ENCODE measurements around the gene GPC6.

The GPC6 gene

DNA sequence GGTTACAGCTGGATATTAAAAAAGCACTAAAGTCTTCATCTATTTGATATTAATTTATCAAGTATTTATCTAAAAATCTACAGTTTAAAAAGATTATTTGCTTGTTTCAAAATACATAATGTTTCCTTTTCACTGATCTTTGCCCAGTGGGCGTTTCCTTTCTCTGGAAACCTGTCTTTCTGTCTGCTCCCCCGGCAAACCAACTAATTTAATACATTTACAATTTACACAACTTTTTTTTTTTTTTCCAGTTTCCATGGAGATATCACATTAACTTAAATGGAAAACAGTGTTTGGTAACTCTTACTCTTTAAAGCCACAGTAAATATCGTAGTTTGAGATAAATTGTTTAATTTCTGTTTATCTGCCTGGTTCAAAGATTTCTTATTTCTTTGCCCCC lies 5.3 kb downstream of the GPC6 start:
- DNase-seq, result peak; percentile 57

- DNase-seq, result peak; percentile 71
These were observed 7.4 kb downstream of the GPC6 start for GRCh38 chr13:93233997-93234416.

- DNase-seq, result no peak
These were observed 7.9 kb downstream of the GPC6 start for GRCh38 chr13:93234459-93234858.

DNA sequence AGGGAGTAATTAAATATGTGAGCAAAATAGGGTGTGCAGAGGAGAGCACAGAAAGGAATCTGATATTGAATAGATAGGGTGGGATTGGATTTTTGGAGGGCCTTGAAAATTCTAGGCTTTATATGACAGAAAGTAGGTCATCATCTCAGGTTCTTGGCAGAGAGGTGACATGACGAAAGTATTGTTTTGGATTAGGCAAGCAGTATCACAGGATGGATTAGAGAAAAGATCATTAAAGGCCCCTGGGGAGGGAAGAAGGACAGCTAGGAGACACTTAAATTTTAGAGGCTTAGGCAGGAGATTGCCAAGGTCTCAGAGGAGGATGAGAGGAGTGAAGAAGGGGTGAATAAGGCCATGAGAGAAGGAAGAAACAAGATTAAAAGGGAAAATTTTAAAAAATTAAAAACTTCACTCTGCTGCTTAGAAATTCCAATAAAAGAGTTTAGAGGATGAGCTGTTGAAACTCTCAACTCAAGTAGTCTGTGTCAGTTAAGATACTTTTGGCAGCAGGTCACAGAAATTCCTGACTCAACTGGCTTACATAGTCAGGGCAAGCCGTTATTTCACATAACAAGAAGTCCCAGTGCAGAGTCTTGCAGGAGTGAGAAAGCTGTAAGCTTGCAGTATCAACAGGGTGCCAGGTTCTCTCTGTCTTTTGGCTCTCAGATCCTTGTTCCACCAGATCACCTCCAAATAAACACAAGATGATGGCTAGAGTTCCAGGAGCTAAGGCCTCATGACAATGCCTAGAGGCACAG lies 8.8 kb downstream of the GPC6 start:
- peak; percentile 62 for DNase-seq

DNA sequence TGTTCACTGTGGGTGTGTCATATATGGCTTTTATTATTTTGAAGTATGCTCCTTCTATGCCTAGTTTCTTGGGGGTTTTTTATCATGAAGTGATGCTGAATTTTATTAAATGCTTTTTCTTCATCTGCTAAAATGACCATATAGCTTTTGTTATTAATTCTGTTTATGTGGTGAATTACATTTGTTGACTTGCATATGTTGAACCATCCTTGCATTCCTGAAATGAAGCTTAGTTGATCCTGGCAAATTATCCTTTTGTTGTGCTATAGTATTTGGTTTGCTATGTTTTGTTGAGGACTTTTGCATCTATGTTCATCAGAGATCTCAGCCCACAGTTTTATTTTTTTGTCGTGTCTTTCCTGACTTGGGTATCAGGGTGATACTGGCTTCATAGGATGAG lies 12.1 kb downstream of the GPC6 start:
- no peak for DNase-seq

GRCh38 chr13:93243375-93244063 lies 16.9 kb downstream of the GPC6 start:
- no peak for DNase-seq

- DNase-seq, result peak; percentile 69
These were observed 17.7 kb downstream of the GPC6 start for GRCh38 chr13:93244141-93244917.

DNA sequence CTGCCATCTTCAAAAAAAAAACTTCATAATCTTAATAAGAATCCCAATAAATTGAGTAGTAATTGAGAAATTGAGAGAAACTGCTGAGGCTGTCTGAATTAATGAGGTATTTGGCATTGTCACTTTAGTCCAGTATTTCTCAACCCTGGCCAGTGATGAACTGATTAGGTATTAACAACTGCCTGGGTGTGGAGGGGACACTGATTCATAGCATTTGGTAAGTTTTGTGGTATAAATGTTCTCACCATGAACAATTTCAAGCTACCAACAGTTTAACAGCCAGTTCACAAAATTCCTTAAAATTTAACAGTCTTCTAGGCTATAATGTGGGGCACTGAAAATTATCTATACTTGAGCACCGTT lies 18.3 kb downstream of the GPC6 start:
- no peak for DNase-seq

DNA sequence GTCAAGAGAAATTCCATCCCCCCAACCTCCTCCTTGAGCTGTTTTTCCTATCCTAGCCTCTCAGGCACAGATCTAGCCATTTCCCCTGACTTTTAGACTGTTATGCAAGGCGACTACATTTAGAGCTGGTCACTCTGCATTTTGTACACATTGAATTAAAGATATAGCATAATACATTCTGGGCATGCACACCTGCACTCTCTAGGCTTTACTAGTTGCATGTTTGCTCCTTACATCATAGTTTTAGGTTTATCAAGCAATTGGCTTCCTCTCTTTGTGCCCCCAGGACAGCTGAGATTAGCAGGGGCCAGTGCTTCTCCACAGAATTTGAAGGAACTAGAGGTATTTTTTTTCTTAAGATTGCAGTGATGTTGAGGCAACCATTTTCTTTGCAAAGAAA lies 19.5 kb downstream of the GPC6 start:
- no peak for DNase-seq

GRCh38 chr13:93248627-93249047 lies 22.0 kb downstream of the GPC6 start:
- DNase-seq, result peak; percentile 99

GRCh38 chr13:93249364-93250306 lies 23.0 kb downstream of the GPC6 start:
- peak; percentile 79 for DNase-seq

DNA sequence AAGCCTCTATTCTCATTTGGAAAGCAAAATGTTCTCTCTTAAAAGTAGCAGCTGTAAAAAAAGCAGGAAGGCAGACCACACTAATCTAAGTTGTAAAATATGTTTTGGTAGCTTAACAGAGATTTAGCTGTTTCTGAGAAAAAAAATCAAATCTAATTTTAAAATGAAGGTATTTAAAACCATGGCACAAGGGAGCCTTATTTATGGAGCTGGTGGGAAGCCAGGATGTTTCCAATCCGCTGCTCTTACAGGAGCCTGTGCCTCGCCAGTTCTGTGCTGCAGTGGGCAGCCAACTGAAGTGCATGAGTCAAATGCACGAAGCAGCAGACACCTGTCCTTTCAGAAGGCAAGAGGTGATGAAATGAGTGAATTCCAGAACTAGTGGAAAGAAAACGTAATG lies 28.2 kb downstream of the GPC6 start:
- peak; percentile 74 for DNase-seq

GRCh38 chr13:93256998-93257397 lies 30.4 kb downstream of the GPC6 start:
- DNase-seq, result no peak

DNA sequence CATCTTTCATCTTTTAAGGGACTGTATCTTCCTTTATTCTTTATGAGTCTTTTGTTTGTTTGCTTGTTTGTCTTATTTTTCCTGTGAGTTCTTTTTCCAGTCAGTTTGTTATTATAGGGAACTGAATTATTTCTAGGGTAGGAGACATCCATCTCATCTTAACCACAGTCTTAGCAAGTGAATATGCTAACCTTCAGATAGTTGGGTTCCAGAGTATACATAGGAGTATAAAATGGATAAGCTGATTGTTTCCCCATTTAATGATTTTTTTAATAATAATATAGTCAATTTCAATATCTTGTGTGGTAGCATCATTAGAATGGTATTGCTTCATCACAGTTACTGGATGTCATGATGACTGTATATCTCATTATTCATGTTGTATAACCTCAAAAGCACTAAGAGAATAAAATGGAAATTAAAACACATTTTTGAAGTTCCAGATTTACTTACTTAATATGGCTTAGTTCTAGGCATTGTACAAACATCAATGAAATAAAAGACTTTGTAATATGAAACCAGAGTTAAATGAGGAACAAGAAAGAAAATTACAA lies 33.0 kb downstream of the GPC6 start:
- no peak for DNase-seq

- no peak for DNase-seq
These were observed 34.0 kb downstream of the GPC6 start for GRCh38 chr13:93260591-93260990.

DNA sequence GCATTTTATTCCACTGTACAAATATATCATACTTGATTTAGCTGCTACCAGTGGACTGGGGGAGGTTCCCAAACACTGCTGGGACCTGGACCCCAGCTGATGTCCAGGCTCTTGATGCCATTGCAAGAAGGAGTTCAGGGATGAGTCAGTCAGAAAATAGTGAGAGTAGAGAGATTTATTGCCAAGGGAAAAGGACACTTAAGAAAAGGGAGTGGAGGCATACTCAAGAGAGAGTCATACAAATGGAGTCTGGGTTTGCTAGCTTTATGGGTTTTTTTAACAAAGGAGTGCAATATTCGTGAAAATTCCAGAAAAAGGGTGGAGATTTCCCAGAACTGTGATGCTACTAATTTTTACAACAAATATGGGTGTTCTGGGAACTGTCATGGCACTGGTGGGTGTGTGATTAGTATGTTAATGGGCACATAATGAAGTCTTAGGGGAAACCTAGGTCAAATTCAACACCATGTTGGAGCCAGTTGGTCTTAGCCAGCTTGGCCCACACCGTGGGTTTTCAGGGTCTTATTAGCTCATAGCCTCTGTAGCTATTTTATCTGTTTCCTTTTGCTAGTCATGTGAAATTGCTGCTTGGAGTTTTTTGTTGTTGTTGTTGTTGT lies 36.2 kb downstream of the GPC6 start:
- DNase-seq, result no peak

- DNase-seq, result no peak
These were observed 38.3 kb downstream of the GPC6 start for GRCh38 chr13:93264876-93265275.

DNA sequence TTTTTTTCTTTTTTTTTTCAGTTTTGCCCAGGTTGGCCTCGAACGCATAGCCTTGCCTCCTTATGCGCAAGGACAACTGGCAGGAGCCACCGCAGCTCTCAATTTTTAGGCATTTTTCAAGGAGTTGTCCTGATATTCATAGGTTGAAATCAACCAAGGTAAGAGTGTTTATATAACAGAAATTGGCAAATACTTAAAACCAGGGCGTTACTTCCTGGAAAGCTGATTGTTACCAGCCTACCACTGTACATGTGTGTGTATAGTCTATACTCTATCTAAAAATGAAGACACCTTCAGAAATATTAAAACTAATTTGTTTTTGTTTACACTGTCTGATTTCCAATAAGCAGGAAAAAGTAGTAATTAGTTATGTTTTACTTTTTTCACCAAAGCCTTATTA lies 39.2 kb downstream of the GPC6 start:
- DNase-seq, result no peak

- DNase-seq, result no peak
These were observed 40.1 kb downstream of the GPC6 start for GRCh38 chr13:93266681-93267080.

- peak; percentile 45 for DNase-seq
These were observed 41.9 kb downstream of the GPC6 start for GRCh38 chr13:93268327-93269028.

Data from NCI-H69 (cell line).